ENCODE results near the gene SSTR4.

Gene SSTR4

GRCh38 chr20:23087587-23088251 is 52.6 kb downstream of the SSTR4 start:
- TF ChIP-seq FOXP2 (optimal IDR thresholded peaks at IDR 0.05; ENCODE audit: borderline replicate concordance, extremely low read depth, extremely low read length, insufficient read depth) = no peak
